H1 (cell line): ENCODE results near the gene CCR1. TPM values are rescaled to one million over a fixed set of nuclear protein-coding genes. Genes with fewer than 3 reads are reported as not detected.

Experiments used
- CTCF ChIA-PET: fragments of 300-600 bp; sonication (Branson Sonifier 250); formaldehyde crosslinking; loops from one replicate; lab custom pipeline; 2021; ENCODE audit not compliant: partially characterized antibody; lab: Charles Lee
- POLR2A ChIA-PET: fragments of 300-600 bp; sonication (Branson Sonifier 250); formaldehyde crosslinking; loops from one replicate; lab custom pipeline; 2021; ENCODE audit warnings: inconsistent platforms; ENCODE audit not compliant: partially characterized antibody; lab: Charles Lee
- DNase-seq, 2 experiments: peaks; one replicate each; pipeline versions ENCODE4 v3.0.0 to v3.0.0-alpha.2; 2010 to 2022; ENCODE audit warnings: low spot score in 2 of 2, low read depth in 1 of 2, mixed read lengths in 1 of 2
- FAIRE-seq: peaks from 2 replicates; lab custom pipeline; 2011; peaks lifted over from hg19 to GRCh38; lab: Jason Lieb, UNC
- H2AFZ ChIP-seq: 2 replicates; pipeline ENCODE4 v1.8.1; 2012; ENCODE audit warnings: low read length, inconsistent platforms
- H2AK5ac ChIP-seq: 2 replicates; pipeline ENCODE4 v1.6.1; 2013; ENCODE audit warnings: low read depth, low read length
- H2BK120ac ChIP-seq: replicated peaks from 2 replicates; pipeline ENCODE3; 2013; ENCODE audit warnings: low read depth, low read length, inconsistent platforms
- H2BK12ac ChIP-seq: 2 replicates; pipeline ENCODE4 v1.6.1; 2013; ENCODE audit warnings: low read depth, low read length
- H2BK15ac ChIP-seq: 2 replicates; pipeline ENCODE4 v1.6.1; 2013; ENCODE audit warnings: low read length
- H2BK20ac ChIP-seq: 2 replicates; pipeline ENCODE4 v1.6.1; 2013; ENCODE audit warnings: low read length
- H2BK5ac ChIP-seq: 2 replicates; pipeline ENCODE4 v1.6.1; 2013; ENCODE audit warnings: low read depth, low read length
- H3K14ac ChIP-seq: 2 replicates; pipeline ENCODE4 v1.6.1; 2013; ENCODE audit warnings: inconsistent platforms; ENCODE audit not compliant: insufficient read length
- H3K18ac ChIP-seq: 2 replicates; pipeline ENCODE4 v1.6.1; 2013; ENCODE audit warnings: low read length; ENCODE audit errors: extremely low read depth
- H3K23ac ChIP-seq: 2 replicates; pipeline ENCODE4 v1.6.1; 2013; ENCODE audit warnings: inconsistent platforms; ENCODE audit not compliant: insufficient read length
- H3K23me2 ChIP-seq: 2 replicates; pipeline ENCODE4 v1.6.1; 2013; ENCODE audit warnings: low read depth, low read length
- H3K27ac ChIP-seq: 2 replicates; pipeline ENCODE4 v1.6.1; 2011; ENCODE audit warnings: low read depth, low read length, inconsistent platforms
- H3K27me3 ChIP-seq, 4 experiments: replicated peaks in 1 of 4; 1 replicate in 1 of 4; 2 replicates in 3 of 4; pipeline versions ENCODE4 v1.6.1 to v1.8.1; 2011 to 2013; ENCODE audit warnings: low read length in 3 of 4, mild to moderate bottlenecking in 3 of 4, inconsistent platforms in 2 of 4, mixed read lengths in 2 of 4, moderate library complexity in 1 of 4; ENCODE audit not compliant: control insufficient read depth in 3 of 4, insufficient read depth in 3 of 4; ENCODE audit errors: extremely low read depth in 1 of 4
- H3K36me3 ChIP-seq, 4 experiments: 2 replicates each; pipeline versions ENCODE4 v1.6.1 to v1.8.1; 2011 to 2013; ENCODE audit warnings: mild to moderate bottlenecking in 4 of 4, low read length in 3 of 4, moderate library complexity in 2 of 4, control low read depth in 1 of 4, inconsistent platforms in 1 of 4; ENCODE audit not compliant: insufficient read depth in 4 of 4, control insufficient read depth in 2 of 4
- H3K4ac ChIP-seq: replicated peaks from 2 replicates; pipeline ENCODE3; 2013; ENCODE audit warnings: low read length, low read depth, mixed read lengths, inconsistent platforms; ENCODE audit not compliant: insufficient read length
- H3K4me1 ChIP-seq, 4 experiments: replicated peaks in 1 of 4; 1 replicate in 1 of 4; 2 replicates in 3 of 4; pipeline versions ENCODE4 v1.6.1 to v1.8.1; 2011 to 2013; ENCODE audit warnings: low read length in 3 of 4, inconsistent platforms in 2 of 4, mixed read lengths in 1 of 4; ENCODE audit not compliant: insufficient read depth in 4 of 4, control insufficient read depth in 3 of 4
- H3K4me2 ChIP-seq, 2 experiments: 2 replicates each; pipeline versions ENCODE4 v1.6.1 to v1.8.1; 2011 to 2013; ENCODE audit warnings: low read depth in 2 of 2, low read length in 2 of 2, control low read depth in 1 of 2, inconsistent platforms in 1 of 2, mild to moderate bottlenecking in 1 of 2; ENCODE audit not compliant: insufficient read depth in 1 of 2
- H3K4me3 ChIP-seq, 4 experiments: fragments of 200-600, 300-600 bp in 1 of 4; sonication (generic), shearing (Covaris generic), sonication (Bioruptor Twin) in 1 of 4; 2 replicates each; pipeline versions ENCODE4 v1.5.1 to v1.8.1; 2011 to 2016; ENCODE audit warnings: low read length in 4 of 4, low read depth in 3 of 4, control low read depth in 2 of 4, inconsistent platforms in 2 of 4, mild to moderate bottlenecking in 2 of 4, mixed read lengths in 1 of 4, moderate library complexity in 1 of 4; ENCODE audit not compliant: insufficient read depth in 2 of 4; ENCODE audit errors: extremely low read depth in 1 of 4
- H3K56ac ChIP-seq: replicated peaks from 2 replicates; pipeline ENCODE3; 2013; ENCODE audit warnings: low read depth, mild to moderate bottlenecking, mixed read lengths, low read length, inconsistent platforms; ENCODE audit not compliant: insufficient read length
- H3K79me1 ChIP-seq: 2 replicates; pipeline ENCODE4 v1.6.1; 2013; ENCODE audit warnings: low read depth, low read length, control low read depth
- H3K79me2 ChIP-seq, 2 experiments: 2 replicates each; pipeline versions ENCODE4 v1.6.1 to v1.8.1; 2012 to 2013; ENCODE audit warnings: low read length in 2 of 2, mild to moderate bottlenecking in 2 of 2, inconsistent platforms in 1 of 2; ENCODE audit not compliant: insufficient read depth in 2 of 2, control insufficient read depth in 1 of 2
- H3K9ac ChIP-seq, 4 experiments: replicated peaks in 1 of 4; 1 replicate in 1 of 4; 2 replicates in 3 of 4; pipeline versions ENCODE4 v1.6.1 to v1.8.1; 2011 to 2013; ENCODE audit warnings: low read depth in 3 of 4, low read length in 3 of 4, control low read depth in 2 of 4, mild to moderate bottlenecking in 2 of 4, moderate library complexity in 2 of 4, inconsistent platforms in 1 of 4; ENCODE audit errors: extremely low read depth in 1 of 4
- H3K9me3 ChIP-seq, 2 experiments: 2 replicates each; pipeline versions ENCODE4 v1.6.1 to v1.8.1; 2012 to 2013; ENCODE audit warnings: mild to moderate bottlenecking in 2 of 2, moderate library complexity in 2 of 2, control low read depth in 1 of 2, inconsistent platforms in 1 of 2, low read depth in 1 of 2, low read length in 1 of 2, mixed read lengths in 1 of 2; ENCODE audit not compliant: insufficient read depth in 2 of 2
- H4K20me1 ChIP-seq, 2 experiments: replicated peaks in 1 of 2; 2 replicates each; pipeline versions ENCODE3 to v1.8.1; 2011 to 2013; ENCODE audit warnings: inconsistent platforms in 2 of 2, low read length in 2 of 2, mild to moderate bottlenecking in 1 of 2; ENCODE audit not compliant: insufficient read depth in 2 of 2, control insufficient read depth in 1 of 2
- H4K5ac ChIP-seq: 2 replicates; pipeline ENCODE4 v1.6.1; 2013; ENCODE audit warnings: low read length, low read depth, mixed read lengths, inconsistent platforms; ENCODE audit not compliant: insufficient read length
- H4K8ac ChIP-seq: 2 replicates; pipeline ENCODE4 v1.8.0; 2013; ENCODE audit warnings: mild to moderate bottlenecking, moderate library complexity, low read length, inconsistent platforms; ENCODE audit not compliant: insufficient read depth; ENCODE audit errors: extremely low read depth
- H4K91ac ChIP-seq: replicated peaks from 2 replicates; pipeline ENCODE3; 2013; ENCODE audit warnings: low read length, mixed read lengths, inconsistent platforms; ENCODE audit not compliant: insufficient read length
- CEBPB ChIP-seq: IDR thresholded peaks from 2 replicates; pipeline ENCODE4 v1.6.1; 2012; ENCODE audit warnings: low read depth, low read length
- RFX5 ChIP-seq: IDR thresholded peaks from 2 replicates; pipeline ENCODE4 v1.6.1; 2011; ENCODE audit warnings: low read depth, low read length, improper control_type of control experiment, borderline replicate concordance
- WGBS, 2 experiments: shearing (Covaris generic) in 1 of 2; methylation state at CpG; one replicate each; pipeline versions ENCODE4 v1.1.6 to v1.1.7; 2013 to 2015; ENCODE audit warnings: low lambda C conversion rate in 2 of 2, mixed read lengths in 2 of 2, inconsistent platforms in 1 of 2, low coverage in 1 of 2, missing lambda C conversion rate in 1 of 2; ENCODE audit not compliant: insufficient replicate concordance in 2 of 2, insufficient coverage in 1 of 2, insufficient read length in 1 of 2; ENCODE audit errors: extremely low coverage in 1 of 2, missing lambda C conversion rate in 1 of 2; 5-methylcytosine and 5-hydroxymethylcytosine counted together
- polyA plus RNA-seq, 7 experiments: library from polyadenylated mRNA; depleted of rRNA in 3 of 7; stranded (reverse) in 5 of 7; unstranded in 2 of 7; fragments of >200 nt in 5 of 7; fragments of 200-250 nt in 2 of 7; gene quantifications; 1 replicate in 5 of 7; 2 replicates in 1 of 7; 4 replicates in 1 of 7; pipeline versions ENCODE4 v1.2.1 to v1.2.3, GENCODE V29; 2011 to 2013; ENCODE audit warnings: missing spikeins in 2 of 7, mixed read lengths in 2 of 7
- total RNA-seq: library from RNA; stranded (reverse); fragmentation: NEBNext Ultra II Directional; extraction: Animal tissue kit (Norgen Biotek cat#: 25700); gene quantifications from 2 replicates; pipeline ENCODE4 v1.2.1, GENCODE V29; 2021

The CCR1 gene
- total and polyA plus RNA-seq, 2 of the 8 experiments (the other 6 are each of a cell fraction or from before 2014, with no cell fraction given) = not detected

- POLR2A ChIA-PET = no interaction called here
- DNase-seq (no peak), FAIRE-seq (no peak)
- Histone ChIP-seq H2AK5ac (no peak overlapping the region), H3K56ac (no peak overlapping the region), H3K4me3 (no peak overlapping the region), H3K36me3 (no peaks in the 10 kb centered on the region), H2BK20ac (no peak overlapping the region), H3K4me2 (no peak overlapping the region), H3K27ac (no peak overlapping the region), H4K20me1 (no peaks in the 10 kb centered on the region), H3K9ac (no peak overlapping the region), H3K79me1 (no peaks in the 10 kb centered on the region), H3K9me3 (peaks cover 9 to 16% of the 10 kb centered on the region in 2 experiments; a peak in 3 of 4 replicates), H4K8ac (no peak overlapping the region), H3K23me2 (no peaks in the 10 kb centered on the region), H3K4ac (no peak overlapping the region), H3K79me2 (no peaks in the 10 kb centered on the region), H3K4me1 (no peaks in the 10 kb centered on the region), H3K14ac (no peak overlapping the region), H4K5ac (no peak overlapping the region), H2BK15ac (no peak overlapping the region), H2BK120ac (no peak overlapping the region), H3K18ac (no peak overlapping the region), H4K91ac (no peak overlapping the region), H2BK12ac (no peak overlapping the region), H2AFZ (no peak overlapping the region), H3K23ac (no peak overlapping the region), H2BK5ac (no peak overlapping the region), H3K27me3 (no peaks in the 10 kb centered on the region)
- WGBS, 2 experiments = 88% methylated on average over 4 of the region's 4 CpGs; no CpG with 5 or more reads in 1 of the 2 experiments
- TF ChIP-seq CEBPB = peak; percentile 45; the same call in 1 of the 2 replicates
- TF ChIP-seq RFX5 = no peak
- CTCF ChIA-PET = interaction anchor here (1.9 kb wide), 1 partner anchor 13 kb away, joined by 10 read pairs; the partner anchor contains the start of gene CCR1
Observed at GRCh38 chr3:46194868-46195553, 13.1 kb downstream of the CCR1 start.
